Mesenchymal stem cell (in vitro differentiated cells and primary cell): ENCODE results near the gene GRAP2.
"Not testable (repeated sequence)": the region's sequence is repeated elsewhere in the genome, so short reads cannot be mapped to it uniquely, and the experiment has no call there.

ENCODE experiments used
- DNase-seq: peaks from one replicate; pipeline ENCODE4 v3.0.0-alpha.2; 2013
- H2AFZ ChIP-seq: one replicate; pipeline ENCODE4 v1.6.1; 2013; ENCODE audit warnings: low read depth, mild to moderate bottlenecking, control low read depth, inconsistent platforms, low read length, moderate library complexity
- H2AK5ac ChIP-seq: 2 replicates; pipeline ENCODE4 v1.6.1; 2013; ENCODE audit warnings: low read length, moderate library complexity, mild to moderate bottlenecking, inconsistent platforms; ENCODE audit not compliant: severe bottlenecking
- H2BK120ac ChIP-seq: one replicate; pipeline ENCODE4 v1.6.1; 2013; ENCODE audit warnings: low read depth, mild to moderate bottlenecking, inconsistent platforms, low read length, moderate library complexity
- H2BK12ac ChIP-seq, 2 experiments: one replicate each; pipeline ENCODE4 v1.6.1; 2013; ENCODE audit warnings: inconsistent platforms in 2 of 2, low read length in 2 of 2, mild to moderate bottlenecking in 2 of 2, moderate library complexity in 2 of 2, control low read depth in 1 of 2
- H2BK15ac ChIP-seq: one replicate; pipeline ENCODE4 v1.6.1; 2013; ENCODE audit warnings: mild to moderate bottlenecking, low read depth, inconsistent platforms; ENCODE audit not compliant: poor library complexity, severe bottlenecking
- H2BK5ac ChIP-seq: 2 replicates; pipeline ENCODE4 v1.6.1; 2013; ENCODE audit warnings: low read depth, mild to moderate bottlenecking, low read length, control low read depth, inconsistent platforms; ENCODE audit not compliant: poor library complexity, severe bottlenecking
- H3K14ac ChIP-seq, 2 experiments: one replicate each; pipeline ENCODE4 v1.6.1; 2013; ENCODE audit warnings: inconsistent platforms in 2 of 2, low read length in 2 of 2, control low read depth in 1 of 2, mild to moderate bottlenecking in 1 of 2, moderate library complexity in 1 of 2
- H3K18ac ChIP-seq, 2 experiments: one replicate each; pipeline ENCODE4 v1.6.1; 2013; ENCODE audit warnings: inconsistent platforms in 2 of 2, low read length in 2 of 2, control low read depth in 1 of 2, low read depth in 1 of 2, mild to moderate bottlenecking in 1 of 2
- H3K23ac ChIP-seq, 2 experiments: one replicate each; pipeline ENCODE4 v1.6.1; 2013; ENCODE audit warnings: inconsistent platforms in 2 of 2, low read length in 2 of 2, mild to moderate bottlenecking in 2 of 2, moderate library complexity in 2 of 2, control low read depth in 1 of 2
- H3K27ac ChIP-seq: 2 replicates; pipeline ENCODE4 v1.5.1; 2013; ENCODE audit warnings: mild to moderate bottlenecking, moderate library complexity, low read length, control low read depth, inconsistent platforms; ENCODE audit not compliant: poor library complexity, severe bottlenecking
- H3K27me3 ChIP-seq, 2 experiments: 2 replicates each; pipeline versions ENCODE4 v1.6.1 to v1.7.0; 2013; ENCODE audit warnings: low read length in 2 of 2, mild to moderate bottlenecking in 2 of 2, moderate library complexity in 2 of 2, control low read depth in 1 of 2, inconsistent platforms in 1 of 2; ENCODE audit not compliant: control insufficient read depth in 1 of 2, insufficient read depth in 1 of 2
- H3K36me3 ChIP-seq, 2 experiments: 2 replicates each; pipeline versions ENCODE4 v1.6.1 to v1.7.0; 2013; ENCODE audit warnings: low read length in 2 of 2, control low read depth in 1 of 2, inconsistent platforms in 1 of 2, low read depth in 1 of 2, mild to moderate bottlenecking in 1 of 2; ENCODE audit not compliant: insufficient read depth in 2 of 2, control insufficient read depth in 1 of 2
- H3K4ac ChIP-seq, 2 experiments: one replicate each; pipeline ENCODE4 v1.6.1; 2013; ENCODE audit warnings: inconsistent platforms in 2 of 2, low read length in 2 of 2, mild to moderate bottlenecking in 2 of 2, moderate library complexity in 2 of 2, control low read depth in 1 of 2, low read depth in 1 of 2
- H3K4me1 ChIP-seq: 2 replicates; pipeline ENCODE4 v1.6.1; 2013; ENCODE audit warnings: low read depth, low read length, control low read depth; ENCODE audit not compliant: control insufficient read depth, insufficient read depth
- H3K4me2 ChIP-seq: 2 replicates; pipeline ENCODE4 v1.6.1; 2013; ENCODE audit warnings: low read length, mild to moderate bottlenecking, inconsistent platforms; ENCODE audit not compliant: poor library complexity, severe bottlenecking
- H3K4me3 ChIP-seq, 2 experiments: 2 replicates each; pipeline versions ENCODE4 v1.5.1 to v1.7.0; 2013; ENCODE audit warnings: low read length in 2 of 2, mild to moderate bottlenecking in 2 of 2, control low read depth in 1 of 2, low read depth in 1 of 2; ENCODE audit not compliant: insufficient read depth in 1 of 2
- H3K79me1 ChIP-seq: replicated peaks from 2 replicates; pipeline ENCODE4 v1.6.1; 2013; ENCODE audit warnings: mild to moderate bottlenecking, control low read depth, low read length, inconsistent platforms; ENCODE audit not compliant: poor library complexity, severe bottlenecking
- H3K9ac ChIP-seq: 2 replicates; pipeline ENCODE4 v1.7.0; 2013; ENCODE audit warnings: mild to moderate bottlenecking, low read length, moderate library complexity
- H3K9me3 ChIP-seq: 2 replicates; pipeline ENCODE4 v1.7.0; 2013; ENCODE audit warnings: mild to moderate bottlenecking, low read length; ENCODE audit not compliant: control insufficient read depth
- H4K8ac ChIP-seq: one replicate; pipeline ENCODE4 v1.6.1; 2013; ENCODE audit warnings: inconsistent platforms, mild to moderate bottlenecking, low read length, moderate library complexity
- H4K91ac ChIP-seq: one replicate; pipeline ENCODE4 v1.6.1; 2013; ENCODE audit warnings: mild to moderate bottlenecking, low read length, inconsistent platforms
- WGBS: methylation state at CpG from one replicate; pipeline ENCODE4 v1.1.7; 2013; ENCODE audit warnings: mixed read lengths; 5-methylcytosine and 5-hydroxymethylcytosine counted together

The GRAP2 gene

GRCh38 chr22:39872548-39872947 lies 28.3 kb upstream of the GRAP2 start:
- H3K9me3 ChIP-seq = no peaks in the 10 kb centered on the region
- no peak overlapping the region for H4K8ac ChIP-seq
- no peak overlapping the region for H3K4me2 ChIP-seq
- H3K27me3 ChIP-seq = peaks cover 4 to 16% of the 10 kb centered on the region in 2 experiments
- H3K4me1 ChIP-seq = no peaks in the 10 kb centered on the region
- H2BK15ac ChIP-seq = no peak overlapping the region
- H4K91ac ChIP-seq = no peak overlapping the region
- no peak overlapping the region for H3K27ac ChIP-seq
- no peak overlapping the region for H3K18ac ChIP-seq
- H3K9ac ChIP-seq = no peak overlapping the region
- WGBS = no CpG with 5 or more reads among the region's 1 CpG
- H2BK12ac ChIP-seq = no peak overlapping the region
- H3K36me3 ChIP-seq = no peaks in the 10 kb centered on the region
- no peaks in the 10 kb centered on the region for H3K79me1 ChIP-seq
- H2AK5ac ChIP-seq = no peak overlapping the region
- no peak overlapping the region for H3K14ac ChIP-seq
- H3K4ac ChIP-seq = no peak overlapping the region
- no peak overlapping the region for H3K23ac ChIP-seq
- no peak overlapping the region for H3K4me3 ChIP-seq
- H2BK5ac ChIP-seq = no peak overlapping the region
- no peak overlapping the region for H2AFZ ChIP-seq
- no peak overlapping the region for H2BK120ac ChIP-seq
- no peak for DNase-seq

- WGBS = 75% methylated on average over 1 of the region's 1 CpG
- H3K23ac ChIP-seq = no peak overlapping the region
Measured at GRCh38 chr22:39873965-39874364, 26.9 kb upstream of the GRAP2 start.

GRCh38 chr22:39875176-39875885 lies 25.6 kb upstream of the GRAP2 start:
- DNase-seq, H3K14ac ChIP-seq, H3K18ac ChIP-seq, H3K9me3 ChIP-seq, H3K4me2 ChIP-seq, H2AFZ ChIP-seq, H3K79me1 ChIP-seq, H2BK120ac ChIP-seq, H3K4me1 ChIP-seq, H2BK5ac ChIP-seq, H3K27ac ChIP-seq, H2AK5ac ChIP-seq, H4K91ac ChIP-seq, H3K4me3 ChIP-seq, H4K8ac ChIP-seq, H2BK15ac ChIP-seq, H3K23ac ChIP-seq, H2BK12ac ChIP-seq, H3K36me3 ChIP-seq, H3K9ac ChIP-seq, H3K4ac ChIP-seq: not testable (repeated sequence)
- peaks cover 8 to 22% of the 10 kb centered on the region in 2 experiments for H3K27me3 ChIP-seq
- WGBS = 95% methylated on average over 33 of the region's 42 CpGs

More at GRCh38 chr22:39873965-39874364, 26.9 kb upstream of the GRAP2 start:
- no peak overlapping the region for H3K4me2 ChIP-seq
- H3K27me3 ChIP-seq = peaks cover 8 to 18% of the 10 kb centered on the region in 2 experiments
- no peak for DNase-seq
- H3K14ac ChIP-seq = no peak overlapping the region
- H2BK12ac ChIP-seq = no peak overlapping the region
- no peaks in the 10 kb centered on the region for H3K79me1 ChIP-seq
- no peak overlapping the region for H2AK5ac ChIP-seq
- H3K18ac ChIP-seq = no peak overlapping the region
- no peak overlapping the region for H3K4ac ChIP-seq
- no peak overlapping the region for H4K8ac ChIP-seq
- H2AFZ ChIP-seq = no peak overlapping the region
- H3K36me3 ChIP-seq = no peaks in the 10 kb centered on the region
- no peak overlapping the region for H2BK15ac ChIP-seq
- H4K91ac ChIP-seq = no peak overlapping the region
- no peak overlapping the region for H3K27ac ChIP-seq
- H2BK120ac ChIP-seq = no peak overlapping the region
- no peaks in the 10 kb centered on the region for H3K4me1 ChIP-seq
- no peaks in the 10 kb centered on the region for H3K9me3 ChIP-seq
- H3K4me3 ChIP-seq = no peak overlapping the region
- H3K9ac ChIP-seq = no peak overlapping the region
- no peak overlapping the region for H2BK5ac ChIP-seq

GRCh38 chr22:39877079-39877845 lies 23.6 kb upstream of the GRAP2 start:
- H2AFZ ChIP-seq = no peak overlapping the region
- H3K9me3 ChIP-seq = no peaks in the 10 kb centered on the region
- DNase-seq = no peak

More at GRCh38 chr22:39877079-39877845, 23.6 kb upstream of the GRAP2 start:
- no peak overlapping the region for H3K4me2 ChIP-seq
- H3K9ac ChIP-seq = no peak overlapping the region
- H3K4me1 ChIP-seq = no peaks in the 10 kb centered on the region
- no peak overlapping the region for H2AK5ac ChIP-seq
- no peak overlapping the region for H4K91ac ChIP-seq
- no peak overlapping the region for H2BK120ac ChIP-seq
- no peaks in the 10 kb centered on the region for H3K36me3 ChIP-seq
- H3K4me3 ChIP-seq = no peak overlapping the region
- no peak overlapping the region for H3K23ac ChIP-seq
- no peak overlapping the region for H3K18ac ChIP-seq
- no peak overlapping the region for H3K4ac ChIP-seq
- no peak overlapping the region for H3K27ac ChIP-seq
- peaks cover 13 to 25% of the 10 kb centered on the region in 2 experiments for H3K27me3 ChIP-seq
- WGBS = 70% methylated on average over 6 of the region's 6 CpGs
- no peak overlapping the region for H2BK12ac ChIP-seq
- no peak overlapping the region for H4K8ac ChIP-seq
- no peak overlapping the region for H2BK5ac ChIP-seq
- H3K79me1 ChIP-seq = no peaks in the 10 kb centered on the region
- H3K14ac ChIP-seq = no peak overlapping the region
- H2BK15ac ChIP-seq = no peak overlapping the region
